Smooth muscle cell of the brain vasculature (primary cell): ENCODE measurements around the gene CCP110.

Source experiments
- DNase-seq: peaks from one replicate; pipeline ENCODE4 v3.0.0-alpha.2; 2012; ENCODE audit warnings: low read depth, low spot score

Gene CCP110

GRCh38 chr16:19599968-19600716, 76.4 kb downstream of the CCP110 start:
- no peak for DNase-seq

- DNase-seq, result no peak
Measured at GRCh38 chr16:19601083-19601976, 77.6 kb downstream of the CCP110 start.
